HS-27A (cell line): ENCODE results near the gene UNC5C.

Experiments used
- DNase-seq: peaks from one replicate; pipeline ENCODE4 v3.0.0-alpha.2; 2012; ENCODE audit warnings: low read depth, missing footprints

UNC5C gene

GRCh38 chr4:95265814-95266740 lies 282.7 kb downstream of the UNC5C start:
- DNase-seq: no peak

DNA sequence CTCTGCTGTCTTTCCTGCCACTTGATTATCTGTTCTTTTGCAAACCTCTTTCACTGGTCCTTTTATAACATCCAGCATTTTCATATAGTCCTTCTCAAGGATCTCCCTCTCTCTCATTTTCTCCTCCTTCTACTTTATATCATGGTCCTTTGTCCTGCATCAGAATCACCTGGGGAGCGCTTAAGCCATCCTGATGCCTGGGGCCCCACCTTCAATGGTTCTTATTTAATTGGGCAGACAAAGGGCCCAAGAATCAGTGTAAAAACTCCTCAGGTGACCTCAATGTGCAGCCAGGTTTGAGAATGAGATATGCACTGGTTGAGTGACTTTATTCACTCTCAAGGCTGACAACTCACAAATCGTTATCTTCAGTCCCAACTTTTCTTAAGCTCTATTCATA lies 283.9 kb downstream of the UNC5C start:
- DNase-seq: no peak

DNA sequence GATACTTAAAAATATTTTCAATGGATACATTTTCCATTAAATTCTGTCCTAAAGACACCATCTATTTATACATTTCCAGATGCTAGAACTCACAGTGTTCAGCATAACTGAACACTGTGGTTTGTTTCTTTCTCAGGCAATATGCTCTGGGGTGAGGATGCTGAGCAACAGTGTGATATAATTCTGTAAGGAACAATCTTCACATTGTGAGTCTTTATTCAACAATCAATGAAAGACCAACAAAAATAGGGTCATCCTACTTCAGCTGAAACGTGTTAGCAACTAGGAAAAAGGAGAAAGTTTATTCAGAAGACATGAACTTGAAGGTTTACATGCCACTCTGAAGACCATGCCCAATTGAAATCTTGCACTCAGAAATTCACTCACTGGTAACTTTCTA lies 284.8 kb downstream of the UNC5C start:
- DNase-seq: no peak

DNA sequence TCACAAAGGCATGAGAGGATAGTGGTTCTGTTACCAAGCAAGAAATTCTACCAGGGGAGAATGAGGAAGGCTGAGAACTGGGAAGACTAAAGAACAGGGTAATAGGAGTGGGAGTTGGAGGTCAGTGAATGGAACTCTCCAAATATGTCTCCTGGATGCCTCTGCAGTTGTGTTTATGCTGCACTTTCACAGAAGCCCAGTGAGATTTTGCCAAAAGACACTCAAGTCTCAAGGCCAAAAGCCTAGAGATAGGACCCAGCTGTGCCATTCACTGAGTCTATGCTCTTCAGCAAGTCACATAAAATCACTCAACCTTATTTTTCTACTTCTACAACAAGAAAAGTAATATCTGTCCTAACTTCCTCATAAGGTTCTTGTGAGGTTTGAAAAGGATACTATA lies 285.4 kb downstream of the UNC5C start:
- no peak for DNase-seq

DNA sequence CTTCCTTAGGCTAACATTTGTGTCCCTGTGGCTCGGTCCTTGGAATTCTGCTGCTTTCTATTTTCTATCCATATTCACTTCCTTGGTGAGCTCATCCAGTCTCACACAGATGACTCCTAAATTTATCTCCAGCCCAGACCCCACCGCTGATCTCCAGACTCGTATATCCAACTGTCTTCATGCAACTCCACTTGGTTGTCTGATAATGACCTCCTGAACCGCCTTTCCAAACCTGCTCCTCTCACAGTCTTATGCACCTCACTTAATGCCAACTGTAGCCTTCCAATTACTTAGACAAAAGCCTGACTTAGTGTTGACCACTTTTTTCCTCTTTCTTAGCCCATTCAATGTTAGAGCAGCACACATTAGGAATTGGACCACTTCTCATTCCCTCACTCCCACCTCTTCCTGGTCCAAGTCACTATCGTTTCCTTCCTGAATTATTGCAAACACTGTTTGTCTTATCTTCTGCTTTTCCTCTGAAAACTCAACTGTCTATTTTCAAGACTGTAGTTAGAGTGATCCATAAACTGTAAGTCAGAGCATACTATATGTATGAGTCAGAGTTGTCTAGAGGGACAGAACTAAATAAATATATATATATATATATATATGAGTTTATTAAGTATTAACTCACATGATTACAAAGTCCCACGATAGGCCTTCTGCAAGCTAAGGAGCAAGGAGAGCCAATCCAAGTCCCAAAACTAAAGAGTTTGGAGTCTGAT lies 292.5 kb downstream of the UNC5C start:
- DNase-seq: no peak

GRCh38 chr4:95255396-95256107 lies 293.2 kb downstream of the UNC5C start:
- no peak for DNase-seq

- DNase-seq: no peak
Observed at GRCh38 chr4:95251568-95251967, 297.2 kb downstream of the UNC5C start.

DNA sequence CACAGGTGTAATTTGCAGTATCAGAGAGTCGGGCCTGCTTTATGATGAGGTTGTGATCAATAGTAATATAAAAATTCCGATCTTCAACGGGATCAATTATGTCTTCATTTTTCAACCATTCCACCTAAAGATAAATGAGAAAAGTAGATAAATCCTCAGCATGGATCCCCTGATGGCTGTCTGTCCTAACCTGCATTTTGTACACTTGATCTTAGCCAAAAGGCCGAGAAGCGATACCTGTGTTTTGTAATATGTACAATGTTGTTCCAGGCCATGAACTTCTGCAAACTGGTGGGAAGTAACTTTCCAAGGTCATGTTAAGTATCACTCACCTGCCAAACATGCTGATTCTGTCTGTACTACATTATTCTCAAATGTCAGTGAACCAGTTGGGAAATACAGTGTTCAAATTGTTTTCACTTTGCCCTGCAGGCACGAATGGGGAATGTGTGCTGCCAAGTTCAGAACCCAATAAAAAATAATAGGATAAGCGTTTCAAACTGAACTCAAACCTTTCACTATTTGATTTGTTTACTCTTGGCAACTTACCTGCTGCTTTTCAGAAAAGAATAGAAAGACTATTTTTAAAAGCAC lies 298.1 kb downstream of the UNC5C start:
- no peak for DNase-seq

DNA sequence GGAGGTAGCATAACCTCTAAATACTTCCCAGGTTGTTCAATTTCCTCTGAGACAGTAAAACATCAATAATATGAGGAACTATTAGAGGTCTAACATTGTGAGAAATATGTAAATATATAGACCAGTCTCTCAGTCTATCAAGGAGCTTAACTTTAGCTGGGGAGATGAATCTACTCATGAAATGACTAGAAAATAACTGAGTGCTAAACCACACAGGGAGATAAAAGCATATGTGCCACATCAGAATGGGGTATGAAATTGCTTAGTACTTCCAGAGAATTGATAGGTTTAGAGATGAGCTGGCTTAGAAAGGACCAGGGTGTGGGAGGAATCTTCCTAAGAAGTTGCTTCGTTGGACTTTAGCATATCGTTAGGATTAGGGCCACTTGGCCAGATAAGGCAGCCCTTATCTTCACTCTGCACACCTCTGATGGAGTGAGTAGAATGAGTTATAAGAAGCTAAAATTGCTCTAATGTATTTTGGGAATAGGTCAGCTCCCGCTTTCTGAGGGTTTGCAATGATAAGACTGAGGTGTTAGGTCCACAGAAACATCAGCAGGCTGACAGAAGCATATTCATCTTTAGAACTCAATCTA lies 299.2 kb downstream of the UNC5C start:
- no peak for DNase-seq

DNA sequence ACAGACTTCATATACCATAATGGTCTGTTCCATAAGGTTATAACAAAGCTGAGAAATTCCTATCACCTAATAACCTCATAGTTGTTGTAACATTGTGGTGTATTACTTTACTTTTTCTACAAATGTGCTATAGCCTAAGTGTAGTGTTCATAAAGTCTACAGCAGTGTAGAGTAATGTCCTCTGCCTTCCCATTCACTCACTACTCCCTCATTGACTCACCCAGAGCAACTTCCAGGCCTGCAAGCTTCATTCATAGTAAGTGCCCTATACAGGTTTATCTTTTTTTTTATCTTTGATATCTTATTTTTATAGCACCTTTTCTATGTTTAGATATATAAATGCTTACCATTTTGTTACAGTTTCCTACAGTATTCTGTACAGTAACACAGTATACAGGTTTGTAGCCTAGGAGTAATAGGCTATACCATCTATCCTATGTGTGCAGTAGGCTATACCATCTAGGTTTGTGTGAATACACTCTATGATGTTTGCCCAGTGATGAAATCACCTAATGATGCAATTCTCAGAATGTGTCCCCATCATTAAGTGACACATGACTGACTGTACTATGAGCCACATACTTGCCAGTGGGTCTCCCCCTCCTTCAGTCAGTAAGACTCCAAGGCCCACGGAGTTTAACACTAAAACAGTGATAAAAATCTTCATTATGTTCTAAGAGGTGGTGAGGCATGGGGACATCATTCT lies 299.9 kb downstream of the UNC5C start:
- DNase-seq: no peak

GRCh38 chr4:95243892-95244291 lies 304.9 kb downstream of the UNC5C start:
- no peak for DNase-seq

DNA sequence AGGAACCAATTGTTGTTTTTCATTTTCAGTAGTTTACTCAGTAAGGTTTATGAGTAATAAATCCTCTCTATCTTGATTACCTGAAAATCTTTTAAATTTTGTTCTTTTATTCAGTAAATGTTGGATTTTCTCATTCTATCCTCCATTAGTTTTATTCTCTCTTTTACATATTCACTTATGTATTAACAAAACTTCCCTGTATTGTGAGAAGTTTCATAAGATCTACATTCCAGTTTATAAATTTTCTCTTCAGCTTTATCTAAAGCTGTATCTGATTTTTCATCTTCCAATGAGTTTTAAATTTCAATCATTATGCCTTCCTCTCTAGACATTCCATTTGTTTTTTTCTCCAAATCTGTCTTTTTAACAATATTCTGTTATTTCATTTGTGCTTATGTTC lies 310.2 kb downstream of the UNC5C start:
- DNase-seq: no peak

- DNase-seq: no peak
Observed at GRCh38 chr4:95232358-95233156, 316.2 kb downstream of the UNC5C start.

- no peak for DNase-seq
Observed at GRCh38 chr4:95231681-95232080, 317.1 kb downstream of the UNC5C start.

- no peak for DNase-seq
Observed at GRCh38 chr4:95225849-95226248, 322.9 kb downstream of the UNC5C start.

- DNase-seq: no peak
Observed at GRCh38 chr4:95224402-95224801, 324.4 kb downstream of the UNC5C start.

GRCh38 chr4:95220205-95221175 lies 328.3 kb downstream of the UNC5C start:
- DNase-seq: no peak

DNA sequence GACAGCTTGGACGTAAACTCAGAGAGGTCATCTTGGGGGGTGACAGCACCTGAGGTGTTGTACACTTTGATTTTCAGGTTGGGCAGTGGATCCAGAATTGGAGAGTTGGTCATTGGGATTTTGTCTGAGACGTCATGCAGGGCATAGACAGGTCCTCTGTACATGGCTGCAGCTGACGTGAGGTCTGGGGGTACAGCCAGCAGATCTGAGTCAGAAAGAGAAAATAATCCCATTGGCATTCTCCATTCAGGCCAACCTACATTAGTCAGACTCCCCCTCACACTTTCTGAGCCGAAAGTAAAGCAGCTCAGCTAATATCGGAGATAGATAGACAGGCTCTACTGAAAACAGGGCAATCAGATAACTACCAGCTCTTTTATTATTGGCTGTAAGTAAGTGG lies 329.7 kb downstream of the UNC5C start:
- peak; percentile 11 for DNase-seq

DNA sequence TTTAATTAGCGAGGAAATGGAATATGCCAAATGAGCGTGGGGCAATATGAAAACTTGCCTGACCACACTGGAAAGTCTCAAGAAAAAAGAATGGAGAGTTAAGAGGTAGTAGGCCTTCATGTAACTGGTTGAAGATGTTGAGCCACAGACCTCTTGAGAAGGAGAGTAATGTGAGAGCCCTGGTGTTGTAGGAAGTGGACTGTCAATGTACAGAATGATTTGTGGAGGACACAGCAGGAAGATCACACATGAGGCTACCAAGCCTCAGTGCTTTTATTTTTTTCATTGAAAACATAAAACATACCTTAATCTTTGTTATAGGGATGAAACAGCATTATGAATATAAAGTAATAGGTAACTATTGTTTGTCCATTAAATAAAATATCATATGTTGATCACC lies 331.6 kb downstream of the UNC5C start:
- no peak for DNase-seq
